NCI-H1092 treated with DMSO at 0.1 percent for 48 hours (cell line): Measurements from ENCODE around the gene MIS18A.

Experiments
- DNase-seq: peaks from one replicate; lab custom pipeline; 2025; lab: John Stamatoyannopoulos, UW

The MIS18A gene

DNA sequence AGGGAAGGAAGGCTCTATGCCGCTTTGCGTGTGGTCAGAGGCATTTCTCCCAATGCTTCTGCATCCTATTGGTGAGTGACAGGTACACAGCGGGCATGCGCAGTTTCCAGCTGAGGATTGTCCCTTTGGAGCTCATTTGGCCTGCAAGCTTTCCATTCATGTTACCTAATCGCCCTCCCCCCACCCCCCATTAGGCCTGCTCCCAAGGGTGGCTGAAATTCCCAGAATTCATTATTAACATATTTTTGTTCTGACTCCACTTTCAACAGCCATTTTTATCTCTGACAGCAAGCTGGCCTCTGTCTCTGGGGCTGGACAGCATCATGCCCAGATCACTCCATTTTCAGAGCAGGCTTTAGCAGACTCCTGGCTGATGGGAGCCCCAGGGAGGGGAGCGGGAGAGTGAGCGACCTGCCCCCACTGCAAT, 25.6 kb downstream of the MIS18A start:
- DNase-seq, result no peak

DNA sequence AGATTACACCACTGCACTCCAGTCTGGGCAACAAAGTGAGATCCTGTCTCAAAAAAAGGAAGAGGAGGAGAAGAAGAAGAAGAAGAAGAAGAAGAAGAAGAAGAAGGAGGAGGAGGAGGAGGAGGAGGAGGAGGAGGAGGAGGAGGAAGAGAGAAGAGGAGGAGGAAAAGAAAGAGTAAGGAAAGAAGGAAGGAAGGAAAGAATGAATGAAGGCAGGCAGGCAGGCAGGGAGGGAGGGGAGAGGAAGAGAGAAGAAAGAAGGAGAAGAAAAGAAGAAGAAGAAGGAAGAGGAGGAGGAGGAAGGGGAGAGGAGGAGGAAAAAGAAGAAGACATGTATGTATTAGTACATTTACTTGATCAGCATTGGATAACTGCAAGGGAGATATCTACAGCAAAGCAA, 26.7 kb downstream of the MIS18A start:
- no peak for DNase-seq

DNA sequence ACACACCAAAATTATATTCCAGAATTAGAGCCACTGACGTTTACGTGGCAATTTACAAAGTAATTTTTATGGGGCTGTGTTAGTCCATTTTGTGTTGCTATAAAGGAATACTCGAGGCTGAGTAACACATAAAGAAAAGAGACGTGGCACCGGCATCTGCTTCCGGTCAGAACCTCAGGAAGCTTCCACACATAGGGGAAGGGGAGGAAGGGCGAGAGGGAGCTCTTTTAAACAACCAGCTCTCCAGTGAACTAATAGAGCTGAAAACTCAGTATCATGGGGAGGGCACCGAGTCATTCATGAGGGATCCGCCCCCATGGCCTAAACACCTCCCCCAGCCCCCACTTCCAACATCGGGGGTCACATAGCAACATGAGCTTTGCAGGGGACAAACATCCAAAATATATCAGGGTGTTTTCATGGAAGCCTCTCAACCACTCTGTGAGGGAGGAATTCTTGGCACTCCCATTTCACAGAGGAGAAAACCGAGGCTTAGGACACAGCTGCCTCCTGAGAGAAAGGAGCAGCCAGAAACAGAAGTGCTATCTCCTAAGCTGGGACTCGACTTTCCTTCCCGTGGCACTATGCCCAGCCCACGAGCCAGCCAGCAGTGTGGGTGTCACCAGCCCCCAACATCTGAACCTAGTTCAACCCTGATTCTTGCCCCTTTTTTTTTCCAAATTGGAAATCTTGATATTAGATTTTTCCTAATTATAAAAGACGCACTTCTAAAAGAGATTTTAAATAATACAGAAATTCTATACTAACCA, 29.2 kb downstream of the MIS18A start:
- DNase-seq, result no peak

DNA sequence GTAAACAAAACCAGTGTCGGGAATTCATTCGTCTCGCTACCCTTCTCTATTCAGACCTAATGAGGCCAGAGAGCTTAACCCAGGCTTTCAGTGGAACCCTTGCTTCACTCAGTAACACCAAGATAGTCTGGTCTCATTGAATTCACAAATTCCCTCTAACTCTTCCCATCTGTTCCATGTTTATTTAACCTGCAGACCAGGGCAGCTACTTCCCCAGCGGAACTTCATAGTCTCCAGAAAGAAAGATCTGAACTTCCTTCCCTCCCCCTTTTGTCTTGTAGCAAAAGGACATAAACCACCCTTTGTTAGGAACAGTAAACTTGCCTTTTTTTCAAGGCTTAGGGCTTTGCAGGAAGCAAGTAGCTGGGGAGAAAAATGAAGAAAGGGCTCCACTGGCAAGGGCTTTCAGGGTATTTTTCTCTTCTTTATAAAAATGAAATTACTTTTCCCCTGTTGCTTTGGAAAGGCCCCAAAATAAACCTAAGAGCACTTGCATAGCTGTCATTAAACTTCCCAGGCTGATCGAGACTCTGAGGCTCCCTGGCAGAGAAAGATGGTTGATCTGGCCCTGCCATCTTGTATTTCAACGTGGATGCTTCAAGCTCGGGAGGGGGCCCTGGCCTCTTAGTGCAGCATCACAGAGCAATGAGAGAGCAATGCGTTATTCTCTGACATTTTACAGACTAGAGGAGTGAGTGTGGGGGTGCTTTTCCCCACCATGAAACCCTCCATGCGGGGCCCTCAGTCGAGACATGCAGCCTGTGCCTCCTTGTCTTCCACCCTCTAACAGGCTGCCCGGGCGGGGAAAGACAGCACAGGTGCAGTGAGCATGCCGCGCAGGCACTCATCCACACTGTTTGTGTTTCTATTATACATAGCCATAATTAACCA, 30.0 kb downstream of the MIS18A start:
- DNase-seq, result peak; percentile 64

DNA sequence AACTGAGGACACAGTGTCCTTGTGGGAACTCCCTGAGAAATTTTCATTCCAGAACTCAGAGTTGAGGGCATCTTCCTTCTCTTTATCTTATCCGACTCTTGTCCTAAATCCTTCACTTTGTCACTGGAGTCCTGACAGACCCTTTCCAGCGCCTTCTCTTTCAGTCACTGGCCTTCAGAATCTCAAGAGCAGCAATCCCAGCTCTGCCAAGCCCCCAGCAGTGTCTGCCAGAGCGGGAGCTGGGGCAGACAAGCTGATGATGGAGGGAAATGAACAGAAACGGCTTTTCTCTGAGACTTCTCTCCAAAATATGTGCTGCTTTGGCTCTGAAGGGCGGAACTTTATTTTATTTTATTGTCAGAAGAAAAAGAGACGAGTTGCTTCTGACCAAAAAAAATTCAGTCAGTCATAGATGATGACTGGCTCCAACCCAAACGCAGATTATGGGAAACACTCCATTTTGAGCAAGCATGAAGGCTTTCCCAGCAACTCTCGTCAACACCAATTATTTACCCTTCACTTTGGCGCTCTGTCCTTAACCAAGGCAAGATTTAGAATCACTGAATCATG, 32.2 kb downstream of the MIS18A start:
- DNase-seq, result no peak

DNA sequence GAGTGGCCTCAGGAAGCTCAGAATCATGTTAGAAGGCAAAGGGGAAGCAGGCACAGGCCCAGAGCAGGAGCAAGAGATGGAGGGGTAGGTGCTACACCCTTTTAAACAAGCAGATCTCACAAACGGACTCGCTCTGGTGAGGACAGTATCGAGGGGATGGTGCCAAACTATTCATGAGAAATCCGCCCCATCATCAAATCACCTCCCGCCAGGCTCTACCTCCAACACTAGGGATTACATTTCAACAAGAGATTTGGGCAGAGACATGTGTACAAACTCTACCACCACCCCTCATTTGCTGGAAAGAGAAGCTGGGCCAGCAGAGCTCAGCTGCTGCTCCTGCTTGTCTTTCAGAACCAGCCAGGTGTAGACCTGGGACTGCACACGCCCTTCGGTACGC, 32.9 kb downstream of the MIS18A start:
- no peak for DNase-seq

DNA sequence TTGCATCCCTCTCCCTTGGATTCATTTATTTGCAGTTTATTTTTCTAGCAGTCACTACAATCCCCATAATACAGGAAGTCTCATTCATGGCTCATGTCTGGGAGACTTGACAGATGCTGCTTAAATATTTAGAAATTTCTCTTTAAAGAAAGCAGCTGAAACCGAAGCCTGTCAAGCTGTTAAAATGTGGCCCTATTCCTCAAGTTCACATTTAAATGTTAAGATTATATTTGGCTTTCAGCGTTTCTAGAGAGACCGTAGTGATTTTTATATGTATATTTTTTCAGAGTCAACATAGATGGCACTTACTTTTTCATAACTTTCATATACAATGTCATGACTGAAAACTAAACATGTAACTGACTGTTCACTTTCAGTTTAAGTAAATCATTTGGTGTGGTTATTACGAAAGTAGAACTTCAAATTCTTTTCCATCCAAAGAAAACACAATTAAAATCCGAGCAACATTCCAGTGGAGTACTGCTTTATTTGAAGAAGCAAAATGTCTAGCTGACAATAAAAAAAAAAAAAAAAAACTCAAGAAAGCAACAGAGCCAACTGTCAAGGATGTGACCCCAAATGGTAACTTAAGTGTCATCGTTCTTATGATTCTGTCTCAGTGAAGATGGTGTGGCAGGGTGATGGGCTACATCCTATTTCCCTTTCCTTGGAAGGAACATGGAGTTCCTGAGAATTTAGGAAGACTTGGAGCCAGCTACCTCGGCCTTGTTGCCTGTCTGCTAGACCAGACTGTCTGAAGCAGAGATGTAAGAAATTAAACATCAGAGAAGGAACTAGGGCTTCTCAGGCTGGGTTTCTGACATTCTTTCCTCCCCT, 37.8 kb downstream of the MIS18A start:
- DNase-seq, result no peak

DNA sequence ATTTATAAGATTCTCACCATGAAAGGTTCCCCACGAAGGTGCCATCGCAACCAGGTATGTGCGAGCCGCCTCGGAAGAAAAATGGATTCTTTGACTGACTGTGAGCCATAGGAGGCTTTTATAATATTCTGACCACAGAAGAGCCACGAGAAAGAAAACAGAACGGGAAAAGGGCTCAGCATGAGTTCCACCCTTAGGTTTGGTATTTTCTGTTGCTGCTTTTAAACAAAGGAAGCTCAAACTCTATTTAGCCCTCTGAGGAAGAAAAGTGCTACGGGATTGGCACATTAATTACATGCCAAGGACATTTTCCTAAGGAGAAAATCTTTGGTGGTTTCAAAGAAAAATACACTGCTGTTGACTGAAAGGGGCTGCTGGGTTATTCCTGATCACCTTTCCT, 39.3 kb downstream of the MIS18A start:
- DNase-seq, result no peak

DNA sequence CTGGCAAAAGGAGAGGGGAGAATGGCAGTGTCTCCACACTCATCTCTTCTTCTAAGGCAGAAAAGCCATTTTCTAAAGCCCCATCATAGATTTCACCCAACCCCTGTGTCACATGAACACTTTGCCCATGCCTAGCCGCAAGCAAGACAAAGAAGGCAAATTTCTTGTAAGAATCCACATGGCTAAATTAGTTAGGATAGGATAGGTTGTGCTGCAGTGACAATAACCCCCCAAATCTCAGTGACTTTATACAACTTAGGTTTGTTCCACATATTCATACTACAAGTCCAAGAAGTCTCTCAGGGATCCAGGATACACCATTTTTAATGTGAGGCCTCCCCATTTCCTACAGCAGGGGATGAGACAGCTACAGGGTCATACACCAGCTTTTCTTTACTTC, 40.8 kb downstream of the MIS18A start:
- no peak for DNase-seq

DNA sequence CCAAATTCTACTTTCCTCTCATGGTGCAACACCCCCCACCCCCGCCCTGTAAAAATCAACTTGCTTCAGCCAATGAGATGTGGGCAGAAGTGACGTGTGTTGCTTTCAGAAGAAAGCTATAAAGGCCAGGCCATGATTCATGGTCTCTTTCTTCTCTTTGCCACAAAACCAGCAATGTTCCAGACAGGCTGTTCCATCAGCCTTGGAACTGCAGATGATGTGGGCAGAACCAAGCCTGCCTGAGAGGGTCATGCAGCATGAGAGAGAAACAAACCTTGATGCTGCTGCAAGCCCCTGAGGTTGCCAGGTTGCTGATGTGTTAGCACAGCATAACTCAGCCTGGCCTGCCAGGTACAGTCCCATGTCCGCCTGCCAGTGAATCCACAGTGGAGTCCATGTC, 41.8 kb downstream of the MIS18A start:
- DNase-seq, result no peak

DNA sequence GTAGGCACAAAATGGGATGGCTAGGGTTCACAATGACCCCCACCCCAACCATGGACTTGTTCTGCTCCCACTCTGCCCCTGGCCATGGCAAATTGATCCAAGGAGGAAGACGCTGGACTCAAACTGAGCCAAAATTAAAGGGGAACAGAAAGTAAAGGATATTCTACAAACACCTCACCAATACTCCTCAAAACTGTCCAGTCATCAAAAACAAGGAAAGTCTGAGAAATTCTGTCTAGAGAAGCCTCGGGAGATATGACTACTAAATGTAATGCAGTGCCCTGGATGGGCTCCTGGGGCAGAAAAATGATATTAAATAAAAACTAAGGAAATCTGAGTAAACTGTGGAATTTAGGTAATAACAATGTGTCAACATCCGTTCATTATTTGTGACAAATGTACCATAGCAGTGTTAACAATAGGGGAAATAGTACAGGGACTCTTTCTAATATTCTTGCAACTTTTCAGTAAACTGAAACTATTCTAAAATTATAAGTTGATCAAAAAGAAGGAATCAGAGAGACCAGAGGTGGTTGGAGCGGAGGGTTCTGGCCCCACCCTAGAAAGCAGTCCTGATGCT, 45.0 kb downstream of the MIS18A start:
- no peak for DNase-seq

DNA sequence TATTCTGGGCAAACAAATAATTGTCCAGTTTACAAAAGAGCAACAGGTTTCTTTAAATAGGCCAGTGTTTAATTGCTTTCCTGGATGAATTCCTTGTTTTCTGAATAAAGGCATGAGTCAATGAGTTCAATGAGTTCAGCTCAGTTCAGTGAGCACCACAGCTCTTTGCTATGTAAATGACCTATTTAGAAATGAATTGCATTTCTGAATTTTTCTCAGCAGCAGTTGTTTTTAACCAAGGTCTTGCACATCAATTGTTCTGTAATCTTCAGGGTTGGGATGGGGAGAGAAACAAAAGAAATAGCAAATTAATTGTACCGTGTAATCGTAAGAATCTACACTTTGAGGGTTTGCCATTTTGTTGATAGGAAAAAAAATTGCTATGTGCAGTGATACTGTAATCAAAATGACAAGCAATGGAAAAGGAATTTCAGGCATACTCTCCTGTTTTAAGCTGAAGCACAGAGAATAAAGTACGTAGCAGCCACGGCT, 45.7 kb downstream of the MIS18A start:
- DNase-seq, result no peak

DNA sequence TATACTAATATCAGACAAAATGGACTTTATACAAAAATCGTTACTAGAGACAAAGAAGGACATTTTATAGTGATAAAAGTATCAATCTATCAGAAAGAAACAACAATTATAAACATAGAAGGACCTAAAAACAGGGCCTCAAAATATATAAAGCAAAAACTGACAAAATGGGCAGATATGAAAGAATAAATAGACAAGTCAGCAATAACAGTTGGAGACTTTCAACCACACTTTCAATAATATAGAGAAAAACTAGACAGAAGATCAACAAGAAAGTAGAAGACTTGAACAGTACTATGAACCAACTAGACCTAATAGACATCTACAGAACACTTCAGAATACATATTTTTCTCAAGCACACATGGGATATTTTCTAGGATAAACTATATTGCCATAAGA, 52.4 kb downstream of the MIS18A start:
- no peak for DNase-seq
